Measurements from ENCODE around the gene MAPK8. TPM values are rescaled to one million over a fixed set of nuclear protein-coding genes. Genes with fewer than 3 reads are reported as not detected.

The MAPK8 gene
- total RNA-seq, 1 experiment from 2014 or later, result 67.5 TPM

- ChIA-PET POLR2A (ENCODE audit: unreplicated experiment) (no interaction called here), CTCF (no interaction called here)
- no TSS peak for BruUV-seq (replicated peaks)
- no peak for DNase-seq
- H3K27me3 ChIP-seq (ENCODE audit: insufficient read depth, low read depth), result no peaks in the 10 kb centered on the region
- H3K4me1 ChIP-seq (replicated peaks; ENCODE audit: insufficient read depth), result no peaks in the 10 kb centered on the region
- H3K4me3 ChIP-seq, result no peak overlapping the region
- no peaks in the 10 kb centered on the region for H3K79me2 ChIP-seq (ENCODE audit: low read depth)
- H4K20me1 ChIP-seq (ENCODE audit: insufficient read depth), result no peaks in the 10 kb centered on the region
- H3K36me3 ChIP-seq (ENCODE audit: low read depth), result no peaks in the 10 kb centered on the region
- no peak overlapping the region for H3K4me2 ChIP-seq
- H3F3A ChIP-seq (ENCODE audit: insufficient read depth, low read depth), result no peaks in the 10 kb centered on the region
- no peak overlapping the region for H3K27ac ChIP-seq
- TF ChIP-seq CTCF (conservative IDR thresholded peaks at IDR 0.05) (no peak), EZH2 (IDR thresholded peaks at IDR 0.05; ENCODE audit: low read depth) (no peak)
- H3K9me2 ChIP-seq (ENCODE audit: insufficient read depth), result no peaks in the 10 kb centered on the region
- no peaks in the 10 kb centered on the region for H3K9me3 ChIP-seq (ENCODE audit: insufficient read depth, low read depth)
- intact Hi-C loops (cut with micrococcal nuclease; ENCODE audit: unreplicated experiment), result no loop called here
- H2AFZ ChIP-seq, result no peak overlapping the region
Observed at GRCh38 chr10:48473704-48474103, 167.2 kb downstream of the MAPK8 start.

GRCh38 chr10:48474765-48475365, 168.4 kb downstream of the MAPK8 start:
- H3K27me3 ChIP-seq (ENCODE audit: insufficient read depth, low read depth), result no peaks in the 10 kb centered on the region
- no peak for TF ChIP-seq EZH2 (IDR thresholded peaks at IDR 0.05; ENCODE audit: low read depth)
- TF ChIP-seq CTCF (conservative IDR thresholded peaks at IDR 0.05), result no peak
- H3K9me2 ChIP-seq (ENCODE audit: insufficient read depth), result no peaks in the 10 kb centered on the region
- no peaks in the 10 kb centered on the region for H3F3A ChIP-seq (ENCODE audit: insufficient read depth, low read depth)
- no peak for DNase-seq
- no peak overlapping the region for H3K27ac ChIP-seq
- H3K4me1 ChIP-seq (replicated peaks; ENCODE audit: insufficient read depth), result no peaks in the 10 kb centered on the region
- H3K36me3 ChIP-seq (ENCODE audit: low read depth), result no peaks in the 10 kb centered on the region
- intact Hi-C loops (cut with micrococcal nuclease; ENCODE audit: unreplicated experiment), result no loop called here
- no TSS peak for BruUV-seq (replicated peaks)
- ChIA-PET POLR2A (ENCODE audit: unreplicated experiment) (no interaction called here), CTCF (no interaction called here)
- H2AFZ ChIP-seq, result no peak overlapping the region
- H3K4me2 ChIP-seq, result no peak overlapping the region
- no peaks in the 10 kb centered on the region for H3K79me2 ChIP-seq (ENCODE audit: low read depth)
- no peak overlapping the region for H3K4me3 ChIP-seq
- no peaks in the 10 kb centered on the region for H4K20me1 ChIP-seq (ENCODE audit: insufficient read depth)
- H3K9me3 ChIP-seq (ENCODE audit: insufficient read depth, low read depth), result no peaks in the 10 kb centered on the region

GRCh38 chr10:48475943-48476278, 169.4 kb downstream of the MAPK8 start:
- ChIA-PET CTCF (no interaction called here), POLR2A (ENCODE audit: unreplicated experiment) (no interaction called here)
- Histone ChIP-seq H3K4me1 (replicated peaks; ENCODE audit: insufficient read depth) (no peaks in the 10 kb centered on the region), H3K4me3 (no peak overlapping the region), H3F3A (ENCODE audit: insufficient read depth, low read depth) (no peaks in the 10 kb centered on the region), H3K27ac (no peak overlapping the region), H3K4me2 (no peak overlapping the region), H3K27me3 (ENCODE audit: insufficient read depth, low read depth) (no peaks in the 10 kb centered on the region), H3K79me2 (ENCODE audit: low read depth) (no peaks in the 10 kb centered on the region), H3K9me2 (ENCODE audit: insufficient read depth) (no peaks in the 10 kb centered on the region), H2AFZ (no peak overlapping the region), H3K9me3 (ENCODE audit: insufficient read depth, low read depth) (no peaks in the 10 kb centered on the region), H3K36me3 (ENCODE audit: low read depth) (no peaks in the 10 kb centered on the region), H4K20me1 (ENCODE audit: insufficient read depth) (no peaks in the 10 kb centered on the region)
- intact Hi-C loops (cut with micrococcal nuclease; ENCODE audit: unreplicated experiment), result loop anchor here (2.0 kb wide), 1 partner anchor 61 kb away; no protein-coding TSS in a partner anchor
- BruUV-seq (replicated peaks), result no TSS peak
- TF ChIP-seq EZH2 (IDR thresholded peaks at IDR 0.05; ENCODE audit: low read depth) (no peak), CTCF (conservative IDR thresholded peaks at IDR 0.05) (no peak)
- DNase-seq, result no peak

Data from PC-9 (cell line).